ENCODE results near the gene INSR. TPM values are rescaled to one million over a fixed set of nuclear protein-coding genes. Genes with fewer than 3 reads are reported as not detected.

The INSR gene
- total and polyA plus RNA-seq, 2 of the 8 experiments (the other 6 are each of a cell fraction or from before 2014, with no cell fraction given), result 13.1 to 48.7 TPM

DNA sequence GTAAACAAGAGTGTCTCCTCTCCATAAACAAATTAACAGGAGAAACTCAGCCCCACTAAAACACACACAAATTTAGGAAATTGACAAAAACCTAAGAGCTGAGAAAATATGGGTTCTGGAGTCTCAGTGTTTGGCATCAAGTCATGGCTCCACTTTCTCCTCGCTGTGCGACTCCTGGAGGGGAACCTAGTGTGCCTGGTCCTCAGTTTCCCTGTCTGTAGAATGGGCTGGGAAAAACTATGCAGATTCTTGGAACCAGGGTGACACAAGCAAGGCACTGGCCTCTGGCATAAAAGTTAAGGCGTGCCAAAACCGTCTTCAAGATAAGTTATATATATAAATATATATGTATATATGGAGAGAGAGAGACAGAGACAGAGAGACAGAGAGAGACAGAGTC is 83.9 kb downstream of the INSR start:
- no peak overlapping the region for H3K4me3 ChIP-seq (ENCODE audit: extremely low read depth in 1 of 4, insufficient read depth in 2 of 4, low read depth in 3 of 4, low read length in 4 of 4)
- H2BK5ac ChIP-seq (ENCODE audit: low read depth, low read length), result no peak overlapping the region
- H2AFZ ChIP-seq (ENCODE audit: low read length), result no peak overlapping the region
- no peak overlapping the region for H3K23ac ChIP-seq (ENCODE audit: insufficient read length)
- peaks cover 0 to 3% of the 10 kb centered on the region in 2 experiments for H4K20me1 ChIP-seq (replicated peaks in 1 of 2; ENCODE audit: control insufficient read depth in 1 of 2, insufficient read depth in 2 of 2, low read length in 2 of 2)
- DNase-seq (ENCODE audit: low read depth in 1 of 2, low spot score in 2 of 2) (no peak), FAIRE-seq (no peak)
- no peaks in the 10 kb centered on the region for H3K27me3 ChIP-seq (replicated peaks in 1 of 4; ENCODE audit: control insufficient read depth in 3 of 4, extremely low read depth in 1 of 4, insufficient read depth in 3 of 4, low read length in 3 of 4)
- no peak overlapping the region for H3K27ac ChIP-seq (ENCODE audit: low read depth, low read length)
- no peak overlapping the region for H2BK12ac ChIP-seq (ENCODE audit: low read depth, low read length)
- no peak overlapping the region for H2BK20ac ChIP-seq (ENCODE audit: low read length)
- H3K9me3 ChIP-seq (ENCODE audit: insufficient read depth in 2 of 2, low read depth in 1 of 2, low read length in 1 of 2), result no peaks in the 10 kb centered on the region
- H3K9ac ChIP-seq (replicated peaks in 1 of 4; ENCODE audit: extremely low read depth in 1 of 4, low read depth in 3 of 4, low read length in 3 of 4), result no peak overlapping the region
- no peak overlapping the region for H2AK5ac ChIP-seq (ENCODE audit: low read depth, low read length)
- H2BK120ac ChIP-seq (replicated peaks; ENCODE audit: low read depth, low read length), result no peak overlapping the region
- H3K14ac ChIP-seq (ENCODE audit: insufficient read length), result no peak overlapping the region
- H3K4ac ChIP-seq (replicated peaks; ENCODE audit: insufficient read length, low read depth, low read length), result no peak overlapping the region
- peaks cover 2% of the 10 kb centered on the region for H3K79me1 ChIP-seq (ENCODE audit: low read depth, low read length)
- peaks cover 0 to 18% of the 10 kb centered on the region in 2 experiments; a peak in 2 of 4 replicates for H3K79me2 ChIP-seq (ENCODE audit: control insufficient read depth in 1 of 2, insufficient read depth in 2 of 2, low read length in 2 of 2)
- no peak overlapping the region for H3K18ac ChIP-seq (ENCODE audit: extremely low read depth, low read length)
- H4K5ac ChIP-seq (ENCODE audit: insufficient read length, low read depth, low read length), result no peak overlapping the region
- WGBS, 2 experiments (ENCODE audit: extremely low coverage in 1 of 2, insufficient coverage in 1 of 2, insufficient read length in 1 of 2, insufficient replicate concordance in 2 of 2, low coverage in 1 of 2, low lambda C conversion rate in 2 of 2, missing lambda C conversion rate in 1 of 2), result 90% methylated on average over 4 of the region's 4 CpGs; no CpG with 5 or more reads in 1 of the 2 experiments
- H4K91ac ChIP-seq (replicated peaks; ENCODE audit: insufficient read length, low read length), result no peak overlapping the region
- H3K36me3 ChIP-seq (ENCODE audit: control insufficient read depth in 2 of 4, insufficient read depth in 4 of 4, low read length in 3 of 4), result no peaks in the 10 kb centered on the region; a peak in 1 of 8 replicates
- H3K23me2 ChIP-seq (ENCODE audit: low read depth, low read length), result peaks cover 1% of the 10 kb centered on the region; the same call in 1 of the 2 replicates
- H3K4me2 ChIP-seq (ENCODE audit: insufficient read depth in 1 of 2, low read depth in 2 of 2, low read length in 2 of 2), result no peak overlapping the region
- CTCF ChIA-PET (ENCODE audit: partially characterized antibody), result no interaction called here
- peaks cover 4 to 16% (median 9%) of the 10 kb centered on the region in 4 experiments for H3K4me1 ChIP-seq (replicated peaks in 1 of 4; ENCODE audit: control insufficient read depth in 3 of 4, insufficient read depth in 4 of 4, low read length in 3 of 4)
- no peak overlapping the region for H3K56ac ChIP-seq (replicated peaks; ENCODE audit: insufficient read length, low read depth, low read length)
- POLR2A ChIA-PET (ENCODE audit: partially characterized antibody), result interaction anchor here (1.1 kb wide), 1 partner anchor 111 kb away, joined by 4 read pairs; no protein-coding TSS in a partner anchor
- no peak overlapping the region for H4K8ac ChIP-seq (ENCODE audit: extremely low read depth, insufficient read depth, low read length)
- H2BK15ac ChIP-seq (ENCODE audit: low read length), result no peak overlapping the region
- TF ChIP-seq SP1 (IDR thresholded peaks at IDR 0.05; ENCODE audit: low read depth, low read length) (no peak), CBX5 (IDR thresholded peaks at IDR 0.05; ENCODE audit: low read depth, low read length) (no peak), POU5F1 (IDR thresholded peaks at IDR 0.05; ENCODE audit: low read depth, low read length) (no peak), EGR1 (IDR thresholded peaks at IDR 0.05; ENCODE audit: borderline replicate concordance, low read depth, low read length) (no peak), EP300 (IDR thresholded peaks at IDR 0.05; ENCODE audit: borderline replicate concordance in 1 of 2, low read depth in 2 of 2, low read length in 2 of 2) (no peak), TAF7 (optimal IDR thresholded peaks at IDR 0.05; ENCODE audit: borderline replicate concordance, low read depth, low read length) (no peak), RAD21 (IDR thresholded peaks at IDR 0.05 in 1 of 2, conservative IDR thresholded peaks at IDR 0.05 in 1 of 2; ENCODE audit: low read depth in 2 of 2, low read length in 2 of 2) (no peak), RBBP5 (IDR thresholded peaks at IDR 0.05; ENCODE audit: borderline replicate concordance, low read depth, low read length) (no peak), RNF2 (IDR thresholded peaks at IDR 0.05; ENCODE audit: borderline replicate concordance, low read depth, low read length, missing control alignments, poor library complexity, severe bottlenecking) (no peak)
- TF ChIP-seq, protein P1, sequence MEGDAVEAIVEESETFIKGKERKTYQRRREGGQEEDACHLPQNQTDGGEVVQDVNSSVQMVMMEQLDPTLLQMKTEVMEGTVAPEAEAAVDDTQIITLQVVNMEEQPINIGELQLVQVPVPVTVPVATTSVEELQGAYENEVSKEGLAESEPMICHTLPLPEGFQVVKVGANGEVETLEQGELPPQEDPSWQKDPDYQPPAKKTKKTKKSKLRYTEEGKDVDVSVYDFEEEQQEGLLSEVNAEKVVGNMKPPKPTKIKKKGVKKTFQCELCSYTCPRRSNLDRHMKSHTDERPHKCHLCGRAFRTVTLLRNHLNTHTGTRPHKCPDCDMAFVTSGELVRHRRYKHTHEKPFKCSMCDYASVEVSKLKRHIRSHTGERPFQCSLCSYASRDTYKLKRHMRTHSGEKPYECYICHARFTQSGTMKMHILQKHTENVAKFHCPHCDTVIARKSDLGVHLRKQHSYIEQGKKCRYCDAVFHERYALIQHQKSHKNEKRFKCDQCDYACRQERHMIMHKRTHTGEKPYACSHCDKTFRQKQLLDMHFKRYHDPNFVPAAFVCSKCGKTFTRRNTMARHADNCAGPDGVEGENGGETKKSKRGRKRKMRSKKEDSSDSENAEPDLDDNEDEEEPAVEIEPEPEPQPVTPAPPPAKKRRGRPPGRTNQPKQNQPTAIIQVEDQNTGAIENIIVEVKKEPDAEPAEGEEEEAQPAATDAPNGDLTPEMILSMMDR (IDR thresholded peaks at IDR 0.05; ENCODE audit: control extremely low read depth in 1 of 3, insufficient read depth in 1 of 3, low read depth in 1 of 3, low read length in 3 of 3), result no peak

All from H1 (cell line).